ENCODE measurements around the gene KRT13.

KRT13 gene

GRCh38 chr17:41503202-41503601, 2.2 kb downstream of the KRT13 start:
- no peak overlapping the region for H3K9ac ChIP-seq (ENCODE audit: low read length)
- no peaks in the 10 kb centered on the region for H3K9me3 ChIP-seq (ENCODE audit: low read length)
- H3K36me3 ChIP-seq (ENCODE audit: insufficient read depth, low read length): no peaks in the 10 kb centered on the region
- H3K27me3 ChIP-seq (ENCODE audit: control insufficient read depth in 1 of 2, insufficient read depth in 2 of 2, low read length in 2 of 2): no peaks in the 10 kb centered on the region
- H3K4me1 ChIP-seq (ENCODE audit: insufficient read depth, low read length): peaks cover 8% of the 10 kb centered on the region
- H3K4me3 ChIP-seq (ENCODE audit: low read depth in 1 of 2, low read length in 2 of 2): no peak overlapping the region
- no peak overlapping the region for H3K27ac ChIP-seq (ENCODE audit: low read depth, low read length)

- Histone ChIP-seq H3K36me3 (ENCODE audit: insufficient read depth, low read length) (no peaks in the 10 kb centered on the region), H3K4me3 (ENCODE audit: low read depth in 1 of 2, low read length in 2 of 2) (no peak overlapping the region), H3K9me3 (ENCODE audit: low read length) (no peaks in the 10 kb centered on the region), H3K4me1 (ENCODE audit: insufficient read depth, low read length) (peaks cover 8% of the 10 kb centered on the region), H3K27me3 (ENCODE audit: control insufficient read depth in 1 of 2, insufficient read depth in 2 of 2, low read length in 2 of 2) (no peaks in the 10 kb centered on the region), H3K9ac (ENCODE audit: low read length) (no peak overlapping the region), H3K27ac (ENCODE audit: low read depth, low read length) (no peak overlapping the region)
These were observed 5.1 kb downstream of the KRT13 start for GRCh38 chr17:41500131-41500911.

GRCh38 chr17:41499714-41500113, 5.7 kb downstream of the KRT13 start:
- no peak overlapping the region for H3K4me3 ChIP-seq (ENCODE audit: low read depth in 1 of 2, low read length in 2 of 2)
- H3K4me1 ChIP-seq (ENCODE audit: insufficient read depth, low read length): peaks cover 5% of the 10 kb centered on the region
- no peak overlapping the region for H3K27ac ChIP-seq (ENCODE audit: low read depth, low read length)
- H3K9me3 ChIP-seq (ENCODE audit: low read length): no peaks in the 10 kb centered on the region
- no peaks in the 10 kb centered on the region for H3K27me3 ChIP-seq (ENCODE audit: control insufficient read depth in 1 of 2, insufficient read depth in 2 of 2, low read length in 2 of 2)
- H3K36me3 ChIP-seq (ENCODE audit: insufficient read depth, low read length): no peaks in the 10 kb centered on the region
- H3K9ac ChIP-seq (ENCODE audit: low read length): no peak overlapping the region

DNA sequence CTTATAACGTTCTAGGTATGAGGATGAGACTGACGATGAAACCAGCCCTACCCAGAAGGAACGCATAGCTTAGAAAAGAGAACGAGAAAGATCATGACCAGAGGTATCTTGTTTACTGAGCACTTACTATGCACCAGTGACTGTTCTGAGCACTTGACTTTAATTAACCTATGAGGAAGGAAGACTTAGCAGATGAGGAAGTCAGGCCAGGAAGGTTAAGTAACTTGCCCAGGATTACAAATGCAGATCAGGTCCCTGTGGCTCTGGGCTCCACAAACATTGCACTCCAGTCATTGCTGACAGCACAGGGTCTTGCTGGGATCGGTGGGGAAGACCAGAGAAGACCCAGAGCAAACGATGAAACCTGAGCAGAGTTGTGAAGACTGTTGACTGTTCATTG, 7.1 kb downstream of the KRT13 start:
- Histone ChIP-seq H3K36me3 (ENCODE audit: insufficient read depth, low read length) (no peaks in the 10 kb centered on the region), H3K9ac (ENCODE audit: low read length) (no peak overlapping the region), H3K27ac (ENCODE audit: low read depth, low read length) (no peak overlapping the region), H3K4me3 (ENCODE audit: low read depth in 1 of 2, low read length in 2 of 2) (no peak overlapping the region), H3K9me3 (ENCODE audit: low read length) (no peaks in the 10 kb centered on the region), H3K27me3 (ENCODE audit: control insufficient read depth in 1 of 2, insufficient read depth in 2 of 2, low read length in 2 of 2) (no peaks in the 10 kb centered on the region), H3K4me1 (ENCODE audit: insufficient read depth, low read length) (no peaks in the 10 kb centered on the region)

GRCh38 chr17:41496803-41497484, 8.5 kb downstream of the KRT13 start:
- no peak overlapping the region for H3K27ac ChIP-seq (ENCODE audit: low read depth, low read length)
- H3K4me3 ChIP-seq (ENCODE audit: low read depth in 1 of 2, low read length in 2 of 2): no peak overlapping the region
- no peak overlapping the region for H3K9ac ChIP-seq (ENCODE audit: low read length)
- H3K9me3 ChIP-seq (ENCODE audit: low read length): no peaks in the 10 kb centered on the region
- H3K4me1 ChIP-seq (ENCODE audit: insufficient read depth, low read length): no peaks in the 10 kb centered on the region
- H3K27me3 ChIP-seq (ENCODE audit: control insufficient read depth in 1 of 2, insufficient read depth in 2 of 2, low read length in 2 of 2): no peaks in the 10 kb centered on the region
- no peaks in the 10 kb centered on the region for H3K36me3 ChIP-seq (ENCODE audit: insufficient read depth, low read length)

DNA sequence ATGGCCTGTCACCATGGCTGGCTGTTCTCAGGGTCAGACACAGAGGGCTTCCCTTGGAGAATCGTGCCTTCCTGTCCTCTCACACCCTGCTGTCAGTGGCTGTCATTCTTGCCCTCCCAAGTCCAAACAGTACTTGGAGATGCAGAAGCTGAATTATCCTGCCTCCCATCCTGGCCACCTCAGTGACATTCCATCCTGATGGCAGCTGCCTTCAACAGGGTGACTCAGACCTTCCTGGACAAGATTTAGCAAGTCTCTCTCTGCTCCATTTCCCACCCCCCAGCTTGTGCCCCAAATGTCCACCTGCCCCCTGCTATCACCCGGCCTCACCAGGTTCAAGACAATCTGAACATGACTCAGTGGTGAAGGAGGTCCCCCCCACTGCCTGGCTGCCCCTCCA, 10.9 kb downstream of the KRT13 start:
- H3K9me3 ChIP-seq (ENCODE audit: low read length): no peaks in the 10 kb centered on the region
- no peaks in the 10 kb centered on the region for H3K4me1 ChIP-seq (ENCODE audit: insufficient read depth, low read length)
- no peaks in the 10 kb centered on the region for H3K36me3 ChIP-seq (ENCODE audit: insufficient read depth, low read length)
- no peak overlapping the region for H3K4me3 ChIP-seq (ENCODE audit: low read depth in 1 of 2, low read length in 2 of 2)
- no peak overlapping the region for H3K27ac ChIP-seq (ENCODE audit: low read depth, low read length)
- H3K9ac ChIP-seq (ENCODE audit: low read length): no peak overlapping the region
- no peaks in the 10 kb centered on the region for H3K27me3 ChIP-seq (ENCODE audit: control insufficient read depth in 1 of 2, insufficient read depth in 2 of 2, low read length in 2 of 2)

DNA sequence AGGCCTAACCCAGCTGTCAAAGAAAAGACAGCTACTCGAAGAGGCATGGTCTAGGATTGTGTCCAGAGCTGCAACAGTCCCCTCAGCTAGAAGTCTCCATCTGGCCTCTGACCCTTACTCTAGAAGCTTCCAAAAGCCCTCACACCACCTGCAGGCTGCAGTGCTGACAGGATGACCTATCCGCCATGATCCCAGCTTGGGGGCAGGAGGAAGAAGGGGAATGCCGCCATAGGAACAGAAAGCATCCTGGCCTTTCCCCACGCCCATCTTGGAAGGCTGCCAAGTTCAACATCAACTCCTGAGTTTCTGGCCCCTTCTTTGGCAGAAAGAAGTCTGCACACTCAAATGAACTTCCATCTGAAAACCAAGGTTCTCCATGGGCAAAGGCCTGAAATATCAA, 12.6 kb downstream of the KRT13 start:
- H3K9ac ChIP-seq (ENCODE audit: low read length): no peak overlapping the region
- H3K27ac ChIP-seq (ENCODE audit: low read depth, low read length): no peak overlapping the region
- no peaks in the 10 kb centered on the region for H3K4me1 ChIP-seq (ENCODE audit: insufficient read depth, low read length)
- no peak overlapping the region for H3K4me3 ChIP-seq (ENCODE audit: low read depth in 1 of 2, low read length in 2 of 2)
- H3K27me3 ChIP-seq (ENCODE audit: control insufficient read depth in 1 of 2, insufficient read depth in 2 of 2, low read length in 2 of 2): no peaks in the 10 kb centered on the region
- no peaks in the 10 kb centered on the region for H3K9me3 ChIP-seq (ENCODE audit: low read length)
- no peaks in the 10 kb centered on the region for H3K36me3 ChIP-seq (ENCODE audit: insufficient read depth, low read length)

DNA sequence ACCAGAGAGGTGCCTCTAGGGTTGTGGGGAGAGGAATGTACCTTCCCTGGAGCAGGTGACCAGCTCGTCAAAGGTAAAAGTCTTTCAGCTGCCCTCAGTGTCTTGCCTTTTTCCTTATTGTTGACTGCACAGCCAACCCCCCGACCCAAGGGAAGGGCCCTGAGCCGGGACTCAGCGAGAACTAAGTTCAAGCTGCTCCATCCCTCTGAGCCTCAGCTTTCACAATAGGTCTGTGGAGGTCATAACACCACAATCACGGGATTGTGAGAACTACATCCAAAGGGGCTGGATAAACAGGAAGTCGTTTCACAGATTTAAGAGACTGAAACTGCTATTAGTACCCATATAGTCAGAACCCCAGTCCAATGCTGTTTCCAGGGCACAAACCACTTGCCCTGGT, 13.1 kb downstream of the KRT13 start:
- Histone ChIP-seq H3K4me3 (ENCODE audit: low read depth in 1 of 2, low read length in 2 of 2) (no peak overlapping the region), H3K36me3 (ENCODE audit: insufficient read depth, low read length) (no peaks in the 10 kb centered on the region), H3K9me3 (ENCODE audit: low read length) (no peaks in the 10 kb centered on the region), H3K4me1 (ENCODE audit: insufficient read depth, low read length) (no peaks in the 10 kb centered on the region), H3K27me3 (ENCODE audit: control insufficient read depth in 1 of 2, insufficient read depth in 2 of 2, low read length in 2 of 2) (no peaks in the 10 kb centered on the region), H3K27ac (ENCODE audit: low read depth, low read length) (no peak overlapping the region), H3K9ac (ENCODE audit: low read length) (no peak overlapping the region)

- Histone ChIP-seq H3K4me3 (ENCODE audit: low read depth in 1 of 2, low read length in 2 of 2) (no peak overlapping the region), H3K9me3 (ENCODE audit: low read length) (no peaks in the 10 kb centered on the region), H3K4me1 (ENCODE audit: insufficient read depth, low read length) (no peaks in the 10 kb centered on the region), H3K9ac (ENCODE audit: low read length) (no peak overlapping the region), H3K27ac (ENCODE audit: low read depth, low read length) (no peak overlapping the region), H3K27me3 (ENCODE audit: control insufficient read depth in 1 of 2, insufficient read depth in 2 of 2, low read length in 2 of 2) (no peaks in the 10 kb centered on the region), H3K36me3 (ENCODE audit: insufficient read depth, low read length) (no peaks in the 10 kb centered on the region)
These were observed 13.9 kb downstream of the KRT13 start for GRCh38 chr17:41491476-41491875.

GRCh38 chr17:41490000-41490990, 15.1 kb downstream of the KRT13 start:
- Histone ChIP-seq H3K4me3 (ENCODE audit: low read depth in 1 of 2, low read length in 2 of 2) (no peak overlapping the region), H3K9ac (ENCODE audit: low read length) (no peak overlapping the region), H3K9me3 (ENCODE audit: low read length) (no peaks in the 10 kb centered on the region), H3K27me3 (ENCODE audit: control insufficient read depth in 1 of 2, insufficient read depth in 2 of 2, low read length in 2 of 2) (no peaks in the 10 kb centered on the region), H3K27ac (ENCODE audit: low read depth, low read length) (no peak overlapping the region), H3K4me1 (ENCODE audit: insufficient read depth, low read length) (no peaks in the 10 kb centered on the region), H3K36me3 (ENCODE audit: insufficient read depth, low read length) (no peaks in the 10 kb centered on the region)

- no peaks in the 10 kb centered on the region for H3K9me3 ChIP-seq (ENCODE audit: low read length)
- H3K4me1 ChIP-seq (ENCODE audit: insufficient read depth, low read length): no peaks in the 10 kb centered on the region
- H3K27ac ChIP-seq (ENCODE audit: low read depth, low read length): no peak within 1 kb of the TSS
- H3K36me3 ChIP-seq (ENCODE audit: insufficient read depth, low read length): no peaks in the 10 kb centered on the region
- H3K9ac ChIP-seq (ENCODE audit: low read length): no peak within 1 kb of the TSS
- no peaks in the 10 kb centered on the region for H3K27me3 ChIP-seq (ENCODE audit: control insufficient read depth in 1 of 2, insufficient read depth in 2 of 2, low read length in 2 of 2)
- no peak within 1 kb of the TSS for H3K4me3 ChIP-seq (ENCODE audit: low read depth in 1 of 2, low read length in 2 of 2)
These were observed 15.9 kb downstream of the KRT13 start, which contains the start of gene KRT36 for GRCh38 chr17:41489531-41489930. TSS of gene KRT36 (minus strand) at chr17:41489910. CDS start at chr17:41489864, 46 bp downstream.

Data from muscle layer of colon (tissue), 2 donors.